ENCODE measurements around the gene MAP2K5. TPM values are rescaled to one million over a fixed set of nuclear protein-coding genes. Genes with fewer than 3 reads are reported as not detected.

Gene MAP2K5
- total and polyA plus RNA-seq, 4 donors, result 3.8 to 6.4 (median 5.6) TPM

DNA sequence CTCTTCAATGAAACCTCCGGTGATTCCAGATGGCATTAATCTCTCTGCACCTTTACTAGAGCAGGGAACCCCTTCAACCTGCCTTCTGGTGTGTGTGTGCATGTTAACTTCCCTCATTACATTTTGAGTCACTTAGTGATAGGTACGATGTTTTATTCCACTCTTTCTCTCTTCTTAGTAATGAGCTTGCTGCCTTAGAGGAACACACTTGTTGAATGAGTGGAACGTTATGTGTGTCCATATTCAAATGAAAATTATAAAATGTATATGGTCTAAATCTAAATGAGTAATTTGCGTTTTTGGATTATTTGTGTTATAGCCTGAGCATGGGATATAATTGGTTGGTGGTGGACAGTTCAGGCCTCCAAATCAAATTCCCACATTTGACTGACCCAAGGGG, 12.1 kb downstream of the MAP2K5 start:
- Histone ChIP-seq H3K4me3 (ENCODE audit: low read depth in 1 of 3, low read length in 3 of 3) (no peak overlapping the region), H3K9ac (ENCODE audit: low read depth in 1 of 2, low read length in 2 of 2) (no peak overlapping the region), H3K27ac (ENCODE audit: low read depth in 1 of 2, low read length in 2 of 2) (no peak overlapping the region), H3K36me3 (ENCODE audit: control insufficient read depth in 4 of 4, insufficient read depth in 3 of 4, low read depth in 1 of 4, low read length in 3 of 4) (peaks cover 0 to 13% (median 7%) of the 10 kb centered on the region in 4 donors), H3K9me3 (ENCODE audit: control insufficient read depth in 4 of 4, low read length in 3 of 4) (no peaks in the 10 kb centered on the region), H3K27me3 (ENCODE audit: control insufficient read depth in 4 of 4, insufficient read depth in 4 of 4, low read length in 3 of 4) (no peaks in the 10 kb centered on the region), H3K4me1 (ENCODE audit: control insufficient read depth in 4 of 4, insufficient read depth in 4 of 4, low read length in 3 of 4) (peaks cover 0 to 3% (median 0%) of the 10 kb centered on the region in 4 donors)
- TF ChIP-seq HNF4G (IDR thresholded peaks at IDR 0.05) (no peak), FOXA1 (IDR thresholded peaks at IDR 0.05) (no peak), FOXA2 (IDR thresholded peaks at IDR 0.05) (no peak), EGR1 (IDR thresholded peaks at IDR 0.05; ENCODE audit: low read depth in 2 of 2) (no peak), GABPA (IDR thresholded peaks at IDR 0.05 in 1 of 2, conservative IDR thresholded peaks at IDR 0.05 in 1 of 2) (no peak), SP1 (IDR thresholded peaks at IDR 0.05) (no peak), RXRA (IDR thresholded peaks at IDR 0.05) (no peak)
- TF ChIP-seq, protein P1, sequence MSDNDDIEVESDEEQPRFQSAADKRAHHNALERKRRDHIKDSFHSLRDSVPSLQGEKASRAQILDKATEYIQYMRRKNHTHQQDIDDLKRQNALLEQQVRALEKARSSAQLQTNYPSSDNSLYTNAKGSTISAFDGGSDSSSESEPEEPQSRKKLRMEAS (IDR thresholded peaks at IDR 0.05), result no peak
- TF ChIP-seq, protein P2, sequence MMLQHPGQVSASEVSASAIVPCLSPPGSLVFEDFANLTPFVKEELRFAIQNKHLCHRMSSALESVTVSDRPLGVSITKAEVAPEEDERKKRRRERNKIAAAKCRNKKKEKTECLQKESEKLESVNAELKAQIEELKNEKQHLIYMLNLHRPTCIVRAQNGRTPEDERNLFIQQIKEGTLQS (IDR thresholded peaks at IDR 0.05), result no peak
- TF ChIP-seq, protein P3, sequence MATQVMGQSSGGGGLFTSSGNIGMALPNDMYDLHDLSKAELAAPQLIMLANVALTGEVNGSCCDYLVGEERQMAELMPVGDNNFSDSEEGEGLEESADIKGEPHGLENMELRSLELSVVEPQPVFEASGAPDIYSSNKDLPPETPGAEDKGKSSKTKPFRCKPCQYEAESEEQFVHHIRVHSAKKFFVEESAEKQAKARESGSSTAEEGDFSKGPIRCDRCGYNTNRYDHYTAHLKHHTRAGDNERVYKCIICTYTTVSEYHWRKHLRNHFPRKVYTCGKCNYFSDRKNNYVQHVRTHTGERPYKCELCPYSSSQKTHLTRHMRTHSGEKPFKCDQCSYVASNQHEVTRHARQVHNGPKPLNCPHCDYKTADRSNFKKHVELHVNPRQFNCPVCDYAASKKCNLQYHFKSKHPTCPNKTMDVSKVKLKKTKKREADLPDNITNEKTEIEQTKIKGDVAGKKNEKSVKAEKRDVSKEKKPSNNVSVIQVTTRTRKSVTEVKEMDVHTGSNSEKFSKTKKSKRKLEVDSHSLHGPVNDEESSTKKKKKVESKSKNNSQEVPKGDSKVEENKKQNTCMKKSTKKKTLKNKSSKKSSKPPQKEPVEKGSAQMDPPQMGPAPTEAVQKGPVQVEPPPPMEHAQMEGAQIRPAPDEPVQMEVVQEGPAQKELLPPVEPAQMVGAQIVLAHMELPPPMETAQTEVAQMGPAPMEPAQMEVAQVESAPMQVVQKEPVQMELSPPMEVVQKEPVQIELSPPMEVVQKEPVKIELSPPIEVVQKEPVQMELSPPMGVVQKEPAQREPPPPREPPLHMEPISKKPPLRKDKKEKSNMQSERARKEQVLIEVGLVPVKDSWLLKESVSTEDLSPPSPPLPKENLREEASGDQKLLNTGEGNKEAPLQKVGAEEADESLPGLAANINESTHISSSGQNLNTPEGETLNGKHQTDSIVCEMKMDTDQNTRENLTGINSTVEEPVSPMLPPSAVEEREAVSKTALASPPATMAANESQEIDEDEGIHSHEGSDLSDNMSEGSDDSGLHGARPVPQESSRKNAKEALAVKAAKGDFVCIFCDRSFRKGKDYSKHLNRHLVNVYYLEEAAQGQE (IDR thresholded peaks at IDR 0.05), result no peak
- WGBS, result 95% methylated on average over 4 of the region's 4 CpGs
- no peak for DNase-seq (ENCODE audit: low spot score)

DNA sequence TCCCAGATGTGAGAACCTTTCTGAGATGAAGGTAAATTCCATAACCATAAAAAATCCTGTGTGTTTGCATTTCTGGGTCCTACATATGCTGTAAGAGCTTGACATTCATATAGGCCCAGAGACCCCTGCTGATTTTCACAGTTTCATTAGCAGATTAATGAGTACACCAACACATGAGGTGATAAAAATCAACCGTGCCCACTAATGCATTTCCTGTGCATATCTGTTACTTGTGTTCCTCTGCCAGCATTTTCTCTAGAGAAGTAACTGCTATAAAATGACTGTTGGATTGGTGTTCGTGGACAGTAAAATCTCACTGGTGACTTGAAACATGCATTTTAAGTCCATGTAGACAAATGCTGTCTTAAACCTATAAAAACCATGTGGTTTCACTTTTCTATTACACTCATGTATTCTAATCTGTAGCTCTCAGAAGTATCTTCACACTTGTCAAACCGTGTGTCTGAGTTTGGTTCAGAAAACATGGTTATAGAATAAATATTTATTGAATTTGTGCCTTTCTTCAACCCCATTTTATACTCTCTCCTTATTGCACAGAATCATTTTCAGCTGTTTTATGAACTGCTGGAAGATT, 14.6 kb downstream of the MAP2K5 start:
- Histone ChIP-seq H3K4me1 (ENCODE audit: control insufficient read depth in 4 of 4, insufficient read depth in 4 of 4, low read length in 3 of 4) (no peaks in the 10 kb centered on the region), H3K4me3 (ENCODE audit: low read depth in 1 of 3, low read length in 3 of 3) (no peak overlapping the region), H3K27me3 (ENCODE audit: control insufficient read depth in 4 of 4, insufficient read depth in 4 of 4, low read length in 3 of 4) (no peaks in the 10 kb centered on the region), H3K27ac (ENCODE audit: low read depth in 1 of 2, low read length in 2 of 2) (no peak overlapping the region), H3K9me3 (ENCODE audit: control insufficient read depth in 4 of 4, low read length in 3 of 4) (no peaks in the 10 kb centered on the region), H3K9ac (ENCODE audit: low read depth in 1 of 2, low read length in 2 of 2) (no peak overlapping the region), H3K36me3 (ENCODE audit: control insufficient read depth in 4 of 4, insufficient read depth in 3 of 4, low read depth in 1 of 4, low read length in 3 of 4) (peaks cover 0 to 10% (median 3%) of the 10 kb centered on the region in 4 donors)
- DNase-seq (ENCODE audit: low spot score), result no peak
- WGBS, result 87% methylated on average over 3 of the region's 3 CpGs
- TF ChIP-seq, protein P1 (IDR thresholded peaks at IDR 0.05), result no peak
- TF ChIP-seq, protein P4, sequence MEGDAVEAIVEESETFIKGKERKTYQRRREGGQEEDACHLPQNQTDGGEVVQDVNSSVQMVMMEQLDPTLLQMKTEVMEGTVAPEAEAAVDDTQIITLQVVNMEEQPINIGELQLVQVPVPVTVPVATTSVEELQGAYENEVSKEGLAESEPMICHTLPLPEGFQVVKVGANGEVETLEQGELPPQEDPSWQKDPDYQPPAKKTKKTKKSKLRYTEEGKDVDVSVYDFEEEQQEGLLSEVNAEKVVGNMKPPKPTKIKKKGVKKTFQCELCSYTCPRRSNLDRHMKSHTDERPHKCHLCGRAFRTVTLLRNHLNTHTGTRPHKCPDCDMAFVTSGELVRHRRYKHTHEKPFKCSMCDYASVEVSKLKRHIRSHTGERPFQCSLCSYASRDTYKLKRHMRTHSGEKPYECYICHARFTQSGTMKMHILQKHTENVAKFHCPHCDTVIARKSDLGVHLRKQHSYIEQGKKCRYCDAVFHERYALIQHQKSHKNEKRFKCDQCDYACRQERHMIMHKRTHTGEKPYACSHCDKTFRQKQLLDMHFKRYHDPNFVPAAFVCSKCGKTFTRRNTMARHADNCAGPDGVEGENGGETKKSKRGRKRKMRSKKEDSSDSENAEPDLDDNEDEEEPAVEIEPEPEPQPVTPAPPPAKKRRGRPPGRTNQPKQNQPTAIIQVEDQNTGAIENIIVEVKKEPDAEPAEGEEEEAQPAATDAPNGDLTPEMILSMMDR (IDR thresholded peaks at IDR 0.05; ENCODE audit: low read depth, low read length, missing input control), result no peak
- no peak for TF ChIP-seq SP1 (IDR thresholded peaks at IDR 0.05)
- TF ChIP-seq NR2F2 (IDR thresholded peaks at IDR 0.05), result no peak
- TF ChIP-seq, protein P3 (IDR thresholded peaks at IDR 0.05), result no peak
- TF ChIP-seq JUND (IDR thresholded peaks at IDR 0.05), result no peak
- TF ChIP-seq GABPA (IDR thresholded peaks at IDR 0.05 in 1 of 2, conservative IDR thresholded peaks at IDR 0.05 in 1 of 2), result no peak
- no peak for TF ChIP-seq TAF1 (conservative IDR thresholded peaks at IDR 0.05)

All from liver (tissue), 9 donors.